ENCODE measurements around the gene CD34. TPM values are rescaled to one million over a fixed set of nuclear protein-coding genes. Genes with fewer than 3 reads are reported as not detected.

The CD34 gene
- total RNA-seq, 1 donor from 2014 or later = 0.26 TPM

- Mint-ChIP-seq H3K9me3 (no peaks in the 10 kb centered on the region), H3K36me3 (ENCODE audit: low read depth) (peaks cover 5% of the 10 kb centered on the region), H3K27ac (ENCODE audit: unreplicated experiment) (no peak overlapping the region), H3K4me1 (peaks cover 16% of the 10 kb centered on the region), H3K4me3 (no peak overlapping the region), H3K27me3 (ENCODE audit: low read depth) (no peaks in the 10 kb centered on the region)
- DNase-seq (ENCODE audit: low read depth, low spot score) = no peak
- no peak for TF ChIP-seq CTCF (conservative IDR thresholded peaks at IDR 0.05)
Observed at GRCh38 chr1:207845109-207845508, 65.8 kb downstream of the CD34 start.

GRCh38 chr1:207844371-207844770 lies 66.6 kb downstream of the CD34 start:
- Mint-ChIP-seq H3K27me3 (ENCODE audit: low read depth) (no peaks in the 10 kb centered on the region), H3K27ac (ENCODE audit: unreplicated experiment) (no peak overlapping the region), H3K4me1 (peaks cover 16% of the 10 kb centered on the region), H3K4me3 (no peak overlapping the region), H3K9me3 (no peaks in the 10 kb centered on the region), H3K36me3 (ENCODE audit: low read depth) (peaks cover 5% of the 10 kb centered on the region)
- no peak for TF ChIP-seq CTCF (conservative IDR thresholded peaks at IDR 0.05)
- DNase-seq (ENCODE audit: low read depth, low spot score) = no peak

- no peak for DNase-seq (ENCODE audit: low read depth, low spot score)
- H3K27me3 Mint-ChIP-seq (ENCODE audit: low read depth) = no peaks in the 10 kb centered on the region
- TF ChIP-seq CTCF (conservative IDR thresholded peaks at IDR 0.05) = no peak
- H3K36me3 Mint-ChIP-seq (ENCODE audit: low read depth) = peaks cover 3% of the 10 kb centered on the region
- H3K27ac Mint-ChIP-seq (ENCODE audit: unreplicated experiment) = no peak overlapping the region
- H3K4me1 Mint-ChIP-seq = peaks cover 20% of the 10 kb centered on the region
- no peaks in the 10 kb centered on the region for H3K9me3 Mint-ChIP-seq
- no peak overlapping the region for H3K4me3 Mint-ChIP-seq
Observed at GRCh38 chr1:207842506-207842905, 68.4 kb downstream of the CD34 start.

GRCh38 chr1:207841901-207842300 lies 69.0 kb downstream of the CD34 start:
- Mint-ChIP-seq H3K4me1 (peaks cover 20% of the 10 kb centered on the region), H3K9me3 (no peaks in the 10 kb centered on the region), H3K27ac (ENCODE audit: unreplicated experiment) (no peak overlapping the region), H3K36me3 (ENCODE audit: low read depth) (peaks cover 5% of the 10 kb centered on the region), H3K4me3 (no peak overlapping the region), H3K27me3 (ENCODE audit: low read depth) (no peaks in the 10 kb centered on the region)
- DNase-seq (ENCODE audit: low read depth, low spot score) = no peak
- TF ChIP-seq CTCF (conservative IDR thresholded peaks at IDR 0.05) = no peak

GRCh38 chr1:207841293-207841692 lies 69.6 kb downstream of the CD34 start:
- peaks cover 20% of the 10 kb centered on the region for H3K4me1 Mint-ChIP-seq
- H3K9me3 Mint-ChIP-seq = no peaks in the 10 kb centered on the region
- no peaks in the 10 kb centered on the region for H3K27me3 Mint-ChIP-seq (ENCODE audit: low read depth)
- no peak overlapping the region for H3K27ac Mint-ChIP-seq (ENCODE audit: unreplicated experiment)
- no peak for TF ChIP-seq CTCF (conservative IDR thresholded peaks at IDR 0.05)
- no peak for DNase-seq (ENCODE audit: low read depth, low spot score)
- peaks cover 5% of the 10 kb centered on the region for H3K36me3 Mint-ChIP-seq (ENCODE audit: low read depth)
- H3K4me3 Mint-ChIP-seq = no peak overlapping the region

- no peak overlapping the region for H3K27ac Mint-ChIP-seq (ENCODE audit: unreplicated experiment)
- DNase-seq (ENCODE audit: low read depth, low spot score) = no peak
- H3K4me3 Mint-ChIP-seq = no peak overlapping the region
- TF ChIP-seq CTCF (conservative IDR thresholded peaks at IDR 0.05) = no peak
- H3K4me1 Mint-ChIP-seq = peaks cover 17% of the 10 kb centered on the region
- no peaks in the 10 kb centered on the region for H3K27me3 Mint-ChIP-seq (ENCODE audit: low read depth)
- H3K36me3 Mint-ChIP-seq (ENCODE audit: low read depth) = peaks cover 5% of the 10 kb centered on the region
- H3K9me3 Mint-ChIP-seq = no peaks in the 10 kb centered on the region
Observed at GRCh38 chr1:207840380-207840779, 70.5 kb downstream of the CD34 start.
